Measurements from ENCODE around the gene PPARD. TPM values are rescaled to one million over a fixed set of nuclear protein-coding genes. Genes with fewer than 3 reads are reported as not detected.

Gene PPARD
- total and polyA plus RNA-seq, 11 donors: 10.0 to 23.8 (median 13.8) TPM

GRCh38 chr6:35295036-35295435 is 47.3 kb upstream of the PPARD start:
- DNase-seq: no peak
- intact Hi-C loops (cut with DNase I): loop anchor here in 6 of 10 donors (2.0 to 5.0 kb wide), 3 partner anchors 32 to 157 kb away; partner anchors contain the start of gene FANCE (in 2 of the 6)
- H3K27ac ChIP-seq: no peak overlapping the region
- H3K27me3 ChIP-seq: no peaks in the 10 kb centered on the region
- H3K9me3 ChIP-seq: no peaks in the 10 kb centered on the region
- TF ChIP-seq CTCF (IDR thresholded peaks at IDR 0.05) (no peak), POLR2A (IDR thresholded peaks at IDR 0.05) (no peak)
- 80 to 98% (median 88%) methylated on average over 1 to 2 of the region's 2 CpGs for WGBS, 4 donors
- H3K4me1 ChIP-seq: peaks cover 0 to 30% (median 14%) of the 10 kb centered on the region in 12 donors
- H3K4me3 ChIP-seq: no peak overlapping the region
- no peak for ATAC-seq
- peaks cover 0 to 60% (median 52%) of the 10 kb centered on the region in 9 donors for H3K36me3 ChIP-seq

DNA sequence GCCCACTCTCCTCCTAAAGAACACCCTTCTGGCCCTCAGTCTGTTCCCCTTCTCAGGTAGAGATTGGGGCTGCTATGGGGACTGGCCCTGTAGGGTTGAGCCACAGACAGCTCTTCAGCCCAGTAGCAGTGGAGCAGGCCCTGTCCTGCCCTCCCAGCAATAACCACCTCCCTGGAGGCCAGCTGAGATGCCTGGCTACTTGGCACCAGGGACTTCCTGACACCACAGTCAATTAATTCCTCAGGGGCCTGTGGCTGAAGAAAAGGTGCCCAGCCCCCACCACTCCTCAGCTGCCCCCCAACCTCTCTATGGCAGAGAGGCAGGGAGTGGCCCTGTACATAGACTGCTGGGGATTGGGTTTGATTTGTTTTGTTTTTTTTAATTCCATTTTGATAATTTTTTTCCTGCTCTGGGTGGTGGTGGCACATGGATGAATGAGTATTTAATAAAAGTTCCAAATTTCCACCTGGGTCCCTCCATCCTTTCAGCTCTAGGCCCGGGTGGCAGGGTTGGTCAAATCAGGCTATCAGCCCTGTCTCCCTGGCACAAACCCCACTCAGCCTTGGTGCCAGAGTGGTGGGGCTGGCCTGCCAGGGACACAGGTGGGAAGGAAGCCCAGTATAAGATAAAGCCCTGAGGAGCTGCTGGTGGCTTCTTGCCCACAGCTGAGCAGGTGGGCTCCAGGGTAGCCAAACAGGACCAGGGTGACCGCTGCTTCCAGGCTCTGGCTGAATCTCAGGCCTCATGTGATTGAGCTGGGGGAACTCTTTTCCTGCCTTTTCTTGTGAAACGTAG is 46.6 kb upstream of the PPARD start:
- Histone ChIP-seq H3K9me3 (no peaks in the 10 kb centered on the region), H3K27me3 (no peaks in the 10 kb centered on the region), H3K4me1 (peaks cover 0 to 37% (median 14%) of the 10 kb centered on the region in 12 donors), H3K4me3 (no peak overlapping the region), H3K27ac (no peak overlapping the region), H3K36me3 (peaks cover 0 to 53% (median 46%) of the 10 kb centered on the region in 9 donors)
- 34 to 62% (median 43%) methylated on average over 3 of the region's 3 CpGs for WGBS, 4 donors
- ATAC-seq (no peak), DNase-seq (peak in 1 of 5 donors; percentile 45)
- intact Hi-C loops (cut with DNase I): loop anchor here in 7 of 10 donors (2.0 to 5.0 kb wide), 4 partner anchors 31 to 157 kb away; partner anchors contain the start of gene FANCE (in 2 of the 7)
- no peak for TF ChIP-seq CTCF (IDR thresholded peaks at IDR 0.05)
- no peak for TF ChIP-seq POLR2A (IDR thresholded peaks at IDR 0.05)

- H3K4me3 ChIP-seq: peak overlapping the region in 9 of 12 donors; percentile 39 to 71 (median 49)
- peaks cover 0 to 51% (median 14%) of the 10 kb centered on the region in 12 donors for H3K4me1 ChIP-seq
- 40 to 62% (median 44%) methylated on average over 5 to 6 of the region's 6 CpGs for WGBS, 4 donors
- TF ChIP-seq CTCF (IDR thresholded peaks at IDR 0.05) (no peak), POLR2A (IDR thresholded peaks at IDR 0.05) (no peak)
- H3K27ac ChIP-seq: peak overlapping the region in 6 of 12 donors; percentile 34 to 93 (median 54)
- peaks cover 0 to 40% (median 32%) of the 10 kb centered on the region in 9 donors for H3K36me3 ChIP-seq
- ATAC-seq (no peak), DNase-seq (no peak)
- H3K27me3 ChIP-seq: no peaks in the 10 kb centered on the region
- intact Hi-C loops (cut with DNase I): loop anchor here in 8 of 10 donors (1.0 to 5.0 kb wide), 5 partner anchors 30 to 155 kb away; partner anchors contain the start of gene FANCE (in 2 of the 8)
- H3K9me3 ChIP-seq: no peaks in the 10 kb centered on the region
Observed at GRCh38 chr6:35296931-35297600, 45.3 kb upstream of the PPARD start.
